Measurements from ENCODE around the gene PTGIR.

The PTGIR gene

GRCh38 chr19:46624958-46625661, at the start of gene PTGIR:
TSS of gene PTGIR (minus strand) at chr19:46625089. CDS start at chr19:46624225, 864 bp downstream.
- no peak for DNase-seq (ENCODE audit: low read depth)

- DNase-seq (ENCODE audit: low read depth): no peak
Measured at GRCh38 chr19:46670813-46671212, 45.9 kb upstream of the PTGIR start.

GRCh38 chr19:46668662-46669061, 43.8 kb upstream of the PTGIR start:
- DNase-seq (ENCODE audit: low read depth): no peak

DNA sequence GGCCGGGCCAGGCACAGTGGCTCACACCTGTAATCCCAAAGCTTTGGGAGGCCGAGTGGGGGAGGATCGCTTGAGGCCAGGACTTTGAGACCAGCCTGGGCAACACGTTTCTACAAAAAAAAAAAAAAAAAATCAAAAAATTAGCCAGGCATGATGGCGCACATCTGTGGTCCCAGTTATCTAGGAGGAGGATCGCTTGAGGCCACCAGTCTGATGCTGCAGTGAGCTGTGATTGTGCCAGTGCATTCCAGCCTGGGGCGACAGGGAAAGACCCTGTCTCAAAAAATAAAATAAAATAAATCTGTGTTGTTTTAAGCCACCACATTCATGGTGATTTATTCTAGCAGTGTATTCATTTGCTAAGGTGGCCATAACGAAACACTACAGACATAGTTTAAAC, 40.2 kb upstream of the PTGIR start:
- DNase-seq (ENCODE audit: low read depth): no peak

DNA sequence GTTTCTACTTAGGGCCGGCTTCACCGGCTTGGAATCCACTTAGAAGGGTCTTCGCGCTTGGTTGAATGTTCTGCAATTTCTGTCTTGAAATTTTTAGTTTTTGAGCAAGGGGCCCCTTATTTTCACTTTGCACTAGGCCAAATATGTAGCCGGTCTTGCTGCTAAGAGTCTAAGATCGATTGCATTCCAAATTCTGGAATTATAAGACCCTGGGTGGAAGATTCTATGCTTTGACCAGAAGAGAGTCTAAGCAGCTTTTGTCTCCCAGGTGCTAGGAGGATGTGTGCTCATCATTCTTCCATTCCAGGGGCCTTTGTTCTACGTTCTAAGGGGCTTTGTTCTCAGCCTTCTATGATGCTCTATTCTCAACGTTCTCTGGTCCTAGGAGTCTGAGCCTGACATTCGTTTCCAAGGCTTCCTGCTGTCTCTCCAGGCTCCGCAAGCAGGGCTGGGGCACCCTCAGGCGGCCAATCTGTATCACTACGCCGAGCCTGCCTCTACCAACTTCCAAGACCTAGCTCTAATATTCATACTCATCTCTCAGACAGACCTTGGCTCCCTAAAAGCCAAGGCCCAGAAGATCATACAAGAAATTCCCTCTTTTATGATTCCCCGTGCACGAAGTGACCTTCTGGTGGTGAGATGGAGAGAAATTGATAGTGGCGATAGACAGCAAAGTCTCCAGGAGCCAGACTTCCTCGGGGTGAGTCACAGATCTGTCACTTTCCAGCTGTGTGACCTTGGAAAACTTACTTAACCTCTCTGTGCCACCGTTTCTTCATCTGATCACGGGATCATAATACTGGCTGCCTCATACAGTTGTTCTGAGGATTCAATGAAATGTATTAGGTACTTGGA, 37.1 kb upstream of the PTGIR start:
- DNase-seq (ENCODE audit: low read depth): peak; percentile 65

- peak; percentile 100 for DNase-seq (ENCODE audit: low read depth)
Measured at GRCh38 chr19:46661020-46661731, 36.3 kb upstream of the PTGIR start, which contains the start of gene DACT3. TSS of gene DACT3 (minus strand) at chr19:46661182. CDS start at chr19:46661064, 118 bp downstream.

- no peak for DNase-seq (ENCODE audit: low read depth)
Measured at GRCh38 chr19:46660551-46661019, 35.7 kb upstream of the PTGIR start.

DNA sequence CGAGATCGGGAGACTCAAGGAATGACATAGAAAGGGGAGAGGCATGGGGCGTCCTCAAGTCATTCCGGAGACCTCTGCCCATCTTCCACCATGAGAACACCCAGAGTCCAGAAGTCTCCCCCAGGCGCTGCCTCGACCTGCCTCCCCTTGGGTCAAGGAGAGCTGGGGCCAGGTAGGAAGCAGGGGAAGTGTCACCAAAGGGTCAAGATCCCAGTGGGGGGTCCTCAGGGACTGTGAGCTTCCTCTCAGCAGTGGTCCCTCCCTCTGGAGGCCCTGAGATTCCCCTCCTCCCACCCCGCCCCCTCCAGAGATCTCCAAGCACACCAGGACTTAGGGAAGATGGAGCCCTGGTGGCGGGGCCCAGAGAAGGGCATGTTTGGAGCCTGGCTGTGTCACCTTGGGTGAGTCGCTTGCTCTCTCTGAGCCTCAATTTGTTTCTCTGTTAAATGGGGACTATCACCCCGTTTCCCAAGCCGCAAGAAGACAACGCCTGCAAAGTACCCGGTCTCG, 35.2 kb upstream of the PTGIR start:
- DNase-seq (ENCODE audit: low read depth): no peak

GRCh38 chr19:46659151-46660007, 34.5 kb upstream of the PTGIR start:
- DNase-seq (ENCODE audit: low read depth): no peak

DNA sequence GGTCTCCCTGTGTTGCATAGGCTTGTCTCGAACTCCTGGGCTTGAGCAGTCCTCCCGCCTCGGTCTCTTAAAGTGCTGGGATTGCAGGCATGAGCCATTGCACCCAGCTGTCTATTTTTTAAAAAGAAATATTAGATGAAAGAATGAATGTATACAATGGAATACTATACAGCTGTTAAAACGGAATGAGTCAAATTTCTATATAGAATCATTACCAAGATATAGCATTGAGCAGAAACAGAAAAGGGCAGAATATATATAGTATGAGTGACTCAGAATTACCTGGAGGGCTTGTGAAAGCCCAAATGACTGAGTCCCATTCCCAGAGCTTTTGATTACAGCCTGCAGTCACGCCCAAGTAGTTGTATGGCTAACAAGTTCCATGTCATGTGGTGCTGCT, 31.7 kb upstream of the PTGIR start:
- DNase-seq (ENCODE audit: low read depth): no peak

GRCh38 chr19:46654621-46655152, 29.8 kb upstream of the PTGIR start:
- DNase-seq (ENCODE audit: low read depth): no peak

- no peak for DNase-seq (ENCODE audit: low read depth)
Measured at GRCh38 chr19:46650445-46650844, 25.6 kb upstream of the PTGIR start.

DNA sequence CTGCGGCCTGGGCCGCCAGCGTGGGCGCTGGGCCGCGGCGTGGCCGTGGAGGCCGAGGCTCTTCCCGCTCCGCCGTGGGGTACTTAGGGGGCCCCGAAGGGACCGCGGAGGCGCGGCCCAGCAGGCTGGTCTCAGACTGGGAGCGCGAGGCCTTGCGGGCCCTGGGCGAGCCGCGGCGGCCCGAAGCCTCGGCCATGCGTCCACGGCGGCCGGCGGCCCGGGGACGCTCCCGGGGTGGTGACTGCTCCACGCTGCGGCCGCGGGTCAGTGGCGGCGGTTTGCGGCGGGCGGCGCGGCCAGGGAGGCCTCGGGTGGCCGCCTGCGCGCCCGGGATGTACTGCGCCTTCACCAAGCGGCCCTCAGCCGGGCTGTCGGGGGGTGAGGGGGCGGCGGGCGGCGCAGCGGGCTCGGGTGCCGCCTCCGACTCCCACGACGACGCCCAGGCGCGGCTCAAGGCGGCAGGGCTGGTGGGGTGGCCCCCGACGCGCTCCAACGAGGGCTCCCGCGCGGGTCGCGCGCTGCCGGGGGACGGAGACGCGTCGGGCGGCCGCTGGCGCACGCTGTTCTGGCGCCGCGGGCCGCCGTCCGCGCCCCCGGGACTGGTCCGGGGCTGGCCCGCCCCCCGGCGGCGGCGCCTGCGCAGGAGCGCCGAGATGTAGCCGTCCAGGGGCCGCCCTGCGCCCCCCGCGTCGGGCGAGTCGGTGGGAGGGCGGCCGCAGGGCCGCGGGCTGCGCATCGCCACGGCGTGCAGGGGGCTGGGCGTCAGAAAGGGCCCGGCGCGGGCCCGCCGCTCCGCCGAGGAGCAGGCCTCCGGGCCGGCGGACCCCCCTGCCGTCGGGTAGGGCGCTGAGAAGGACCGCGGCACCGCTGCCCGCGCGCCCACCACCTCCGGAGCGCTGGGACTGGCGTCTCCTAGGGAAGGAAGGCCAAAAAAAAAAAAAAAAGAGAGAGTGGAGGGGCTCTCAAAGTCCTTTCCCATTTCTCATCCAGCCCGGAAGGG, 24.4 kb upstream of the PTGIR start:
- DNase-seq (ENCODE audit: low read depth): no peak

- no peak for DNase-seq (ENCODE audit: low read depth)
Measured at GRCh38 chr19:46648060-46648960, 23.4 kb upstream of the PTGIR start.

DNA sequence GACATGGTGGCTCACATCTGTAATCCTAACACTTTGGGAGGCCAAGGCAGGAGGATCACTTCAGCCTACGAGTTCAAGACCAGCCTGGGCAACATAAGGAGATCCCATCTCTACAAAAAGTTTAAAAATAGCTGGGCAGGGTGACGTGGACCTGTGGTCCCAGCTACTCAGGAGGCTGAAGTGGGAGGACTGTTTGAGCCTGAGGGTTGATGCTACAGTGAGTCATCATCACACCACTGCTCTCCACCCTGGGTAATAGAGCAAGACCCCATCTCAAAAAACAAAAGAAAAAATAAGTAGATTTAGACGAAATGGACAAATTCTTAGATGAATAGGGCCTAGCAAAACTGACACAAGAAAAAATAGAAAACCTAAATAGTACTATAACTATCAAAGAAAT, 21.5 kb upstream of the PTGIR start:
- DNase-seq (ENCODE audit: low read depth): no peak

DNA sequence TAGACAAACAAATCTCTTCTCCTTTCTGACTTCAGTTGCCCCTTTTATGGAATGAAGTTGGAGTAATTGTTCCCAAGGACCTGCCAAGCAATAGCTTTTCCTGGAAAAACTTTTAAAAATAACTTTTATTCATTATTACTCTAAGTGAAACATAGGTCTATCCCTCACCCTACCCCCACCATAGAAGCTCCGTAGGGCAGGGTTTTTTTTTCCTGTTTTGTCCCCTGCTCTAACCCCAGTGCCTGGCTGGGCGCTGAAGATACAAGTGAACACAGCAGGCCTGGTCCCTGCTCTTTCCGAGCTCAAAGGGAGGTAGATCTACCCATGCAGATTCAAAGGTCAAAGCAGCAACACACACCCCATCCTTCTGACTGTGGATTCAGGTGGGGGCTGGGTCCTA, 19.8 kb upstream of the PTGIR start:
- no peak for DNase-seq (ENCODE audit: low read depth)

DNA sequence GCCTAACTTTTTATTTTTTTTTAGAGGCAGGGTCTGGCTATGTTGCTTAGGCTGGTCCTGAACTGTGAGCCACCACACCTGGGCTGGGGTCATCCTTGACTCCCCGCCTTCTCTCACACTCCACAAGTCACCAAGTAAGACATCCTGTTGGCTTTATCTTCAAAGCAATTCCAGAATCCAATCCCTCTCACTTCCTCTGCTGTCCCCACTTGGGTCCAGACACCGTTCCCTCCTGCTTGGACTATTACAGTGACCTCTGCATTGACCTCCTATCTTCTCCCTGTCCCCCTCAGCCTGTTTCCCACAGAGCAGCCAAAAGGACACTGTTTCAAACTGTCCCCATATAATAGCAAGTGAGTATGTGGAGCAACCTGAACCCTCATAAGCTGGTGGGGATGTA, 15.8 kb upstream of the PTGIR start:
- no peak for DNase-seq (ENCODE audit: low read depth)

GRCh38 chr19:46639358-46640182, 14.7 kb upstream of the PTGIR start:
- no peak for DNase-seq (ENCODE audit: low read depth)

Measured in stimulated activated CD4-positive, alpha-beta T cell treated with anti-CD3 and anti-CD28 coated beads, Interleukin-2, amount 100 ng/mL, for 4 hours (primary cell).